Liver (tissue), 3 donors: ENCODE results near the gene GPC3.
"Not testable (repeated sequence)": the region's sequence is repeated elsewhere in the genome, so short reads cannot be mapped to it uniquely, and the experiment has no call there.

ENCODE experiments used
- ATF3 ChIP-seq: IDR thresholded peaks from 2 replicates; pipeline ENCODE4 v1.6.1; 2016; ENCODE audit warnings: antibody characterized with exemption
- TF ChIP-seq, protein P1 (sequence below): fragments of 150-350 bp; IDR thresholded peaks from 2 replicates; pipeline ENCODE4 v1.5.1; 2017; ENCODE audit warnings: improper control_type of control experiment, low read depth, low read length; ENCODE audit not compliant: missing input control
- donor health status: healthy.
- donor health status: healthy.

DNA sequence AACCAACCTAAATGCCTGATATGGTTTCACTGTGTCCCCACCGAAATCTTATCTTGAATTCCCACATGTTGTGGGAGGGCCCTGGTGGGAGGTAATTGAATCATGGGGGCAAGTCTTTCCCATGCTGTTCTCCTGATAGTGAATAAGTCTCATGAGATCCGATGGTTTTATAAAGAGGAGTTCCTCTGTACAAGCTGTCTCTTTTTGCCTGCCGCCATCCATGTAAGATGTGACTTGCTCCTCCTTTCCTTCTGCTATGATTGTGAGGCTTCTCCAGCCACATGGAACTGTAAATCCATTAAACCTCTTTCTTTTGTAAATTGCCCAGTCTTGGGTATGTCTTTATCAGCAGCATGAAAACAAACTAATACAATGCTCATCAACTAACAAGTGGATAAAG, 265.1 kb downstream of the GPC3 start:
- TF ChIP-seq, protein P1, sequence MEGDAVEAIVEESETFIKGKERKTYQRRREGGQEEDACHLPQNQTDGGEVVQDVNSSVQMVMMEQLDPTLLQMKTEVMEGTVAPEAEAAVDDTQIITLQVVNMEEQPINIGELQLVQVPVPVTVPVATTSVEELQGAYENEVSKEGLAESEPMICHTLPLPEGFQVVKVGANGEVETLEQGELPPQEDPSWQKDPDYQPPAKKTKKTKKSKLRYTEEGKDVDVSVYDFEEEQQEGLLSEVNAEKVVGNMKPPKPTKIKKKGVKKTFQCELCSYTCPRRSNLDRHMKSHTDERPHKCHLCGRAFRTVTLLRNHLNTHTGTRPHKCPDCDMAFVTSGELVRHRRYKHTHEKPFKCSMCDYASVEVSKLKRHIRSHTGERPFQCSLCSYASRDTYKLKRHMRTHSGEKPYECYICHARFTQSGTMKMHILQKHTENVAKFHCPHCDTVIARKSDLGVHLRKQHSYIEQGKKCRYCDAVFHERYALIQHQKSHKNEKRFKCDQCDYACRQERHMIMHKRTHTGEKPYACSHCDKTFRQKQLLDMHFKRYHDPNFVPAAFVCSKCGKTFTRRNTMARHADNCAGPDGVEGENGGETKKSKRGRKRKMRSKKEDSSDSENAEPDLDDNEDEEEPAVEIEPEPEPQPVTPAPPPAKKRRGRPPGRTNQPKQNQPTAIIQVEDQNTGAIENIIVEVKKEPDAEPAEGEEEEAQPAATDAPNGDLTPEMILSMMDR: not testable (repeated sequence)
- not testable (repeated sequence) for TF ChIP-seq ATF3
